Gastroesophageal sphincter (tissue), 3 donors: Measurements from ENCODE around the gene ZNF814.

Experiments used
- EP300 ChIP-seq: sonication (generic); formaldehyde crosslinking; IDR thresholded peaks from one replicate; pipeline ENCODE4 v1.6.1; 2017; ENCODE audit warnings: antibody characterized with exemption, mild to moderate bottlenecking
- POLR2A ChIP-seq, 2 donors: fragments of 450-650 bp; IDR thresholded peaks; one replicate each; pipeline ENCODE4 v1.6.1; 2017; ENCODE audit warnings: antibody characterized with exemption in 2 of 2, mild to moderate bottlenecking in 2 of 2, moderate library complexity in 1 of 2
- TF ChIP-seq, protein P1 (sequence below), 4 experiments: fragments of 200-600 bp in 2 of 4; fragments of 450-650 bp in 2 of 4; sonication (generic) in 1 of 4; IDR thresholded peaks; one replicate each; pipeline ENCODE4 v1.5.1; 2017 to 2019; ENCODE audit warnings: antibody characterized with exemption in 4 of 4, mild to moderate bottlenecking in 2 of 4, moderate library complexity in 2 of 4

DNA sequence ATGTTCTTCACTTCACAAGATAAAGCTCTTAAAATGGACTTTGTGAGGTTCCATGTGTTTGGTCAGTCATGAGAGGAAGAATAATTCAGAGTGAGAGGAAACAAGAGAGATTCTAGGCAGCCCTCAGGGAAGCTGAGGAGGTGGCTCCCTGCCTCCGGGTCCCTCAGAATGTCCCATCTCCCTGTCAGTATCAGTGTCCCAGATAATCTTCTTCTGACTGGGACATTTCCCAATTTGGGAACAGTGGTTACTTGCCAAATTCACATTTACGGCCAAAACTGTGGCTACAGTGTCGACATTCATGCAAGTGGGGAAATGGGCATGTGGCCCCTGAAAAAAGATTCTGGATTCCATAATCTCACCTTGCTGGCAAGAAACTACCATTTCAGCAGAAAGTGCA, 18.6 kb upstream of the ZNF814 start:
- TF ChIP-seq POLR2A (IDR thresholded peaks at IDR 0.05) (no peak), EP300 (no peak)
- TF ChIP-seq, protein P1, sequence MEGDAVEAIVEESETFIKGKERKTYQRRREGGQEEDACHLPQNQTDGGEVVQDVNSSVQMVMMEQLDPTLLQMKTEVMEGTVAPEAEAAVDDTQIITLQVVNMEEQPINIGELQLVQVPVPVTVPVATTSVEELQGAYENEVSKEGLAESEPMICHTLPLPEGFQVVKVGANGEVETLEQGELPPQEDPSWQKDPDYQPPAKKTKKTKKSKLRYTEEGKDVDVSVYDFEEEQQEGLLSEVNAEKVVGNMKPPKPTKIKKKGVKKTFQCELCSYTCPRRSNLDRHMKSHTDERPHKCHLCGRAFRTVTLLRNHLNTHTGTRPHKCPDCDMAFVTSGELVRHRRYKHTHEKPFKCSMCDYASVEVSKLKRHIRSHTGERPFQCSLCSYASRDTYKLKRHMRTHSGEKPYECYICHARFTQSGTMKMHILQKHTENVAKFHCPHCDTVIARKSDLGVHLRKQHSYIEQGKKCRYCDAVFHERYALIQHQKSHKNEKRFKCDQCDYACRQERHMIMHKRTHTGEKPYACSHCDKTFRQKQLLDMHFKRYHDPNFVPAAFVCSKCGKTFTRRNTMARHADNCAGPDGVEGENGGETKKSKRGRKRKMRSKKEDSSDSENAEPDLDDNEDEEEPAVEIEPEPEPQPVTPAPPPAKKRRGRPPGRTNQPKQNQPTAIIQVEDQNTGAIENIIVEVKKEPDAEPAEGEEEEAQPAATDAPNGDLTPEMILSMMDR (IDR thresholded peaks at IDR 0.05): no peak
